GM12865 (cell line): ENCODE measurements around the gene FAR2.
"Not testable (repeated sequence)": the region's sequence is repeated elsewhere in the genome, so short reads cannot be mapped to it uniquely, and the experiment has no call there.

Source experiments
- DNase-seq: peaks from one replicate; pipeline ENCODE4 v3.0.0; 2010; ENCODE audit warnings: low read depth
- H3K4me3 ChIP-seq: 2 replicates; pipeline ENCODE4 v1.5.1; 2011; ENCODE audit warnings: mild to moderate bottlenecking, low read depth, low read length, control low read depth
- TF ChIP-seq, protein P1 (sequence below): IDR thresholded peaks from 2 replicates; pipeline ENCODE4 v1.5.1; 2011; ENCODE audit warnings: low read length, control low read depth, low read depth, inconsistent platforms; ENCODE audit not compliant: insufficient read depth; ENCODE audit errors: missing control alignments

Gene FAR2

DNA sequence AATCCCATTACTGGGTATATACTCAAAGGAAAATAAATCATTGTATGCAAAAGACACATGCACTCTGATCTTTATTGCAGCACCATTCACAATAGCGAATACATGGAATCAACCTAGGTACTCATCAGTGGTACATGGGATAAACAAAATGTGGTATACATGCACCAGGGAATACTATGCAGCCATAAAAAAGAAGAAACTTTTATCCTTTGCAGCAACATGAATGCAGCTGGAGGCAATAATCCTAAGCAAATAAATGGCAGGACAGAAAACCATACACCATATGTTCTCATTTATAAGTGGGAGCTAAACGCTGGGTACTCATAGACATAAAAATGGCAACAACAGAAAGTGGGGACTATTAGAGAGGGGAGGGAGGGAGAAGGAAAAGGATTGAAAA, 216.0 kb downstream of the FAR2 start:
- TF ChIP-seq, protein P1, sequence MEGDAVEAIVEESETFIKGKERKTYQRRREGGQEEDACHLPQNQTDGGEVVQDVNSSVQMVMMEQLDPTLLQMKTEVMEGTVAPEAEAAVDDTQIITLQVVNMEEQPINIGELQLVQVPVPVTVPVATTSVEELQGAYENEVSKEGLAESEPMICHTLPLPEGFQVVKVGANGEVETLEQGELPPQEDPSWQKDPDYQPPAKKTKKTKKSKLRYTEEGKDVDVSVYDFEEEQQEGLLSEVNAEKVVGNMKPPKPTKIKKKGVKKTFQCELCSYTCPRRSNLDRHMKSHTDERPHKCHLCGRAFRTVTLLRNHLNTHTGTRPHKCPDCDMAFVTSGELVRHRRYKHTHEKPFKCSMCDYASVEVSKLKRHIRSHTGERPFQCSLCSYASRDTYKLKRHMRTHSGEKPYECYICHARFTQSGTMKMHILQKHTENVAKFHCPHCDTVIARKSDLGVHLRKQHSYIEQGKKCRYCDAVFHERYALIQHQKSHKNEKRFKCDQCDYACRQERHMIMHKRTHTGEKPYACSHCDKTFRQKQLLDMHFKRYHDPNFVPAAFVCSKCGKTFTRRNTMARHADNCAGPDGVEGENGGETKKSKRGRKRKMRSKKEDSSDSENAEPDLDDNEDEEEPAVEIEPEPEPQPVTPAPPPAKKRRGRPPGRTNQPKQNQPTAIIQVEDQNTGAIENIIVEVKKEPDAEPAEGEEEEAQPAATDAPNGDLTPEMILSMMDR, result no peak
- no peak overlapping the region for H3K4me3 ChIP-seq
- no peak for DNase-seq

DNA sequence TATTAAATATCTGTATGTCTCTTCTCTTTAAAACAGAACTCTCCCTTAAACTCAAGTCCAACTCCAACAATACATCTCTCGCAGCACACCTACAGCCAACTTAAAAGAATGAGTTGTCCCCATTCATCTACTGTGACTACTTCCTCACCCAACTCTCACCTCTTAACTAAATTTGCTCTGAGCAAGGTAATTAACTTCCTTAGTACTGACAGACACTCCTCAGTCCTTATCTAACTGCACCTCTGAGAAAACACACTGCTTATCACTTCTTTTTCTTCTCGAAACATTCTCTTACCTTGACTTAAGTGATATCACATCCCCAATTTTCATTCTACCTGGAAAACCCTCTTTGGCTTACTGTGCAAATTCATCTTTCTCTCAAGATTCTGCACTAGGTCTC, 224.9 kb downstream of the FAR2 start:
- no peak overlapping the region for H3K4me3 ChIP-seq
- DNase-seq, result no peak
- TF ChIP-seq, protein P1, result no peak

DNA sequence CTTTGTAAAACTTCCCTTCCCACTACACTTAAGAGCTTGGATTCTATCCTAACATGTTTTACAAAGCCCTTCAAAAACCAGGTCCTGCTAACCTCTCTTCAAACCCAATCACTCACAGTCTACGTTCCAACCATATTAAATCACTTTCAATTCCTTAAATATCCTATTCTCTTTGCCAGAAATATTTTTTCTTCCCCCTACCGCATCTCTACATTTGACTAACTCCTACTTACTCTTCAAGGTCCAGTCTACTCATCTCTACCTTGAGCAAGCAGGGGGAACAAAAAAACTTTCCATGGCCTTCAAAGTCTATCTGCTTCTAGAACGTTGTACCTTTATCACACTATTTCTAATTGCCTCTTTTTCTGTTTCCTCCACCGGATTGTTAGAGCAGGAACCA, 225.8 kb downstream of the FAR2 start:
- DNase-seq, result peak; percentile 11
- TF ChIP-seq, protein P1, result no peak
- H3K4me3 ChIP-seq, result no peak overlapping the region

DNA sequence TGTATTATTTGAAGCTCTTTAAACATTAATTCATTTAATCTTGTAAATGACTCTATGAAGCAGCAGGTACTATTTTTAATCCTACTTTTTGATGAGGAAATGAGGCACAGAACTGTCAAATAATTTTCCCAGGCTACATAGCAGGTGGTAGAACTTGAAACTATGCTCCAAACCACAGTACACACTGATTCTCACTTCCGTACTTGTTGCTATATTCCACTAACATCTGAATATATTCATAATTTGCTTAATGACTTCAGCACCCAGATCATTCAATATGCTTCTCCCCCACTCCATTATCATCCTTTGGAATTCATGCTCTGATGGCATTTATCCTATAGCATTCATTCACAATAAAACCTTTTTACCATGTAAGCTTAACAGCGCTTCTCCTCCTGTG, 227.0 kb downstream of the FAR2 start:
- TF ChIP-seq, protein P1, result no peak
- DNase-seq, result no peak
- H3K4me3 ChIP-seq, result no peak overlapping the region

DNA sequence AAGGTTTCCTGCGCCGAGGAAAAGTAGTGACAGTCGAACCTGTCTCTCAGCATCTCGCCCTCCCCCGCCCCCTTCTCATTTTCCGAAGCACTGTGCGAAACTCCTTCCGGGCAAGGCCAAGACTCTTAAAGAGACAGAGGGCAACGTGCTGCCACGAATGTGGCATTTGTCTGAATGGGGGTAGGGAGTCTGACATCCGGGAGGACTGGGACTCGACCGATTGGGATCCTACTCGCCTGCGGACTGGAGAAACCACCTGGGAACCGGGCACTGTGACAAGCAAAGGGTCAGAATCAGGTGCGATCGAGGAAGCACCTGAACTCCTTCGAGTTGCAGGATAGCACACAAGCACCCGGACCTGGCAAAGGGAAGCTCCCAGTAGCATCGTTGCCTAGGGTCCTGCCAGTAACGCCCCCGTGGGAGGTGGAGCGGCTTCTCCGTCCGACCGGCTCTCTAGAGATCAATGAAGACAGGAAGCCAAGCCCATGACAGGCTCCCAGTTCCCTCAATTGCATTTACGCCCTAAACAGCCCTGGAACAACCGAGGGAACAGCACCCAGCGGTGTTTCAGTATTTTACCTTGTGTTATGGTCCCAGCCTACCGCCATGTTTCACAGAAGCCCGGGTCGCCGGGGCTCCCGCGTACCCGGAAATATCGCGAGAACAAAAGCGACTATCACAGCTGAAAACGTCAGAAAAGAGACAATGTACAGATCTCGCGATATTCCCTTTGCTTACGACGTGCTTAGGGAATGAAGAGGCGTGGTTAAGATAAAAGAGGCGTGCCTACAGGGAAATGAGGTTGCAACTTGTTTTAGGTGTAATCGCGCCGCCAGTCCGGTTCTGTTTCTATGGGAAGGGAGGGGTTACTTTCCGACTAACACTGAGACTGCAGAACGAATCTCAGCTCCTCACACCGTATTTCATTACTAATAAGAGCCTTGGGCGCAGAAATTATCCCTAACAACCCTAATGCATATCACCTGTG, 231.8 kb downstream of the FAR2 start, which contains the start of gene ERGIC2:
ERGIC2 (minus strand) TSS at position 637 of the 988 bp plus-strand sequence. CDS start 9,539 bp downstream, outside the sequence.
- peak; percentile 99 for DNase-seq
- peak within 1 kb of the TSS; percentile 75 for H3K4me3 ChIP-seq
- TF ChIP-seq, protein P1, result no peak

DNA sequence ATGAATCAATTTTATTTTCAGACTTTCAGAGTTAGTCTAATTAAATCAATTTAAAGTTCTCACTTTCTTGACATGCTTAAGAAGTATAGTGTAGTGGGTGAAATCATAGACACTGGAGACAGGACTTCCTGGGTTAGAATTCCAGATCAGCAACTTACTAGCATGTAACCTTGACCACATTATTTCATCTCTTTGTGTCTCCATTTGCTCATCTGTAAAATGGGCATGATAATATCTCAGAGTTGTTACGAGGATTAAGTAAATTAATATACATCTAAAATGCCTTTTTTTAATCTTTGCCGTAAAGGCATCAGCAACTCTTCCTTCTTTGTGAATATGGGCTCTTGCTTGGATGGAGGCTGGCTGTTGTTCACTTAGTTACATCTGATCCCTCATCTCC, 233.2 kb downstream of the FAR2 start:
- no peak for DNase-seq
- no peak overlapping the region for H3K4me3 ChIP-seq
- TF ChIP-seq, protein P1, result no peak

DNA sequence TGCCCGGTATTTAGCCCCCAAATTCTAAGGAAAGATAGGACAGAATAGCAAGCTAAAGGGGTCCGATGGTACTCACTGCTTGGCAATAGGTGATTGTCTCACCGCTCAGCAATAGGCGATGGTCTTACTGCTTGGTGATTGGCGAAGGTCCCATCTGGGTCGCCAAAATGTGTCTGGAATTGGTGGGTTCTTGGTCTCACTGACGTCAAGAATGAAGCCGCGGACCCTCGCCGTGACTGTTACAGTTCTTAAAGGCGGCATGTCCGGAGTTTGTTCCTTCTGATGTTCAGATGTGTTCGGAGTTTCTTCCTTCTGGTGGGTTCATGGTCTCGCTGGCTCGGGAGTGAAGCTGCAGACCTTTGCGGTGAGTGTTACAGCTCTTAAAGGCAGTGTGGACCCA, 236.1 kb downstream of the FAR2 start:
- H3K4me3 ChIP-seq, DNase-seq: not testable (repeated sequence)
